ENCODE data around the gene DYNC1H1.
"Not testable (repeated sequence)": the region's sequence is repeated elsewhere in the genome, so short reads cannot be mapped to it uniquely, and the experiment has no call there.

The DYNC1H1 gene

GRCh38 chr14:101969481-101969880 lies 5.1 kb downstream of the DYNC1H1 start:
- no peaks in the 10 kb centered on the region for H3K9me3 ChIP-seq (ENCODE audit: control insufficient read depth, insufficient read depth, low read length)
- H3K36me3 ChIP-seq (ENCODE audit: control insufficient read depth, insufficient read depth, low read length), result peaks cover 3% of the 10 kb centered on the region
- H3K9ac ChIP-seq (ENCODE audit: low read depth, low read length), result no peak overlapping the region
- H3K4me3 ChIP-seq (ENCODE audit: low read depth, low read length), result no peak overlapping the region
- peaks cover 13% of the 10 kb centered on the region for H3K4me1 ChIP-seq (ENCODE audit: control insufficient read depth, insufficient read depth, low read length)
- no peaks in the 10 kb centered on the region for H3K27me3 ChIP-seq (ENCODE audit: control insufficient read depth, insufficient read depth, low read length)

- H3K36me3 ChIP-seq (ENCODE audit: control insufficient read depth, insufficient read depth, low read length), result no peaks in the 10 kb centered on the region
- no peaks in the 10 kb centered on the region for H3K9me3 ChIP-seq (ENCODE audit: control insufficient read depth, insufficient read depth, low read length)
- no peak overlapping the region for H3K4me3 ChIP-seq (ENCODE audit: low read depth, low read length)
- peaks cover 11% of the 10 kb centered on the region for H3K4me1 ChIP-seq (ENCODE audit: control insufficient read depth, insufficient read depth, low read length)
- no peak overlapping the region for H3K9ac ChIP-seq (ENCODE audit: low read depth, low read length)
- no peaks in the 10 kb centered on the region for H3K27me3 ChIP-seq (ENCODE audit: control insufficient read depth, insufficient read depth, low read length)
These were observed 6.5 kb downstream of the DYNC1H1 start for GRCh38 chr14:101970830-101971400.

GRCh38 chr14:101971458-101971857 lies 7.1 kb downstream of the DYNC1H1 start:
- peaks cover 11% of the 10 kb centered on the region for H3K4me1 ChIP-seq (ENCODE audit: control insufficient read depth, insufficient read depth, low read length)
- not testable (repeated sequence) for H3K36me3 ChIP-seq (ENCODE audit: control insufficient read depth, insufficient read depth, low read length); H3K9me3 ChIP-seq (ENCODE audit: control insufficient read depth, insufficient read depth, low read length); H3K4me3 ChIP-seq (ENCODE audit: low read depth, low read length); H3K9ac ChIP-seq (ENCODE audit: low read depth, low read length); H3K27me3 ChIP-seq (ENCODE audit: control insufficient read depth, insufficient read depth, low read length)

- no peaks in the 10 kb centered on the region for H3K27me3 ChIP-seq (ENCODE audit: control insufficient read depth, insufficient read depth, low read length)
- no peaks in the 10 kb centered on the region for H3K9me3 ChIP-seq (ENCODE audit: control insufficient read depth, insufficient read depth, low read length)
- peaks cover 11% of the 10 kb centered on the region for H3K4me1 ChIP-seq (ENCODE audit: control insufficient read depth, insufficient read depth, low read length)
- H3K4me3 ChIP-seq (ENCODE audit: low read depth, low read length), result no peak overlapping the region
- no peak overlapping the region for H3K9ac ChIP-seq (ENCODE audit: low read depth, low read length)
- no peaks in the 10 kb centered on the region for H3K36me3 ChIP-seq (ENCODE audit: control insufficient read depth, insufficient read depth, low read length)
These were observed 7.9 kb downstream of the DYNC1H1 start for GRCh38 chr14:101972126-101972866.

GRCh38 chr14:101973356-101973755 lies 9.0 kb downstream of the DYNC1H1 start:
- Histone ChIP-seq H3K4me3 (ENCODE audit: low read depth, low read length) (no peak overlapping the region), H3K9me3 (ENCODE audit: control insufficient read depth, insufficient read depth, low read length) (no peaks in the 10 kb centered on the region), H3K36me3 (ENCODE audit: control insufficient read depth, insufficient read depth, low read length) (no peaks in the 10 kb centered on the region), H3K9ac (ENCODE audit: low read depth, low read length) (no peak overlapping the region), H3K4me1 (ENCODE audit: control insufficient read depth, insufficient read depth, low read length) (peaks cover 11% of the 10 kb centered on the region), H3K27me3 (ENCODE audit: control insufficient read depth, insufficient read depth, low read length) (no peaks in the 10 kb centered on the region)

- Histone ChIP-seq H3K4me3 (ENCODE audit: low read depth, low read length) (no peak overlapping the region), H3K9me3 (ENCODE audit: control insufficient read depth, insufficient read depth, low read length) (no peaks in the 10 kb centered on the region), H3K4me1 (ENCODE audit: control insufficient read depth, insufficient read depth, low read length) (peaks cover 11% of the 10 kb centered on the region), H3K27me3 (ENCODE audit: control insufficient read depth, insufficient read depth, low read length) (no peaks in the 10 kb centered on the region), H3K9ac (ENCODE audit: low read depth, low read length) (no peak overlapping the region), H3K36me3 (ENCODE audit: control insufficient read depth, insufficient read depth, low read length) (peaks cover 9% of the 10 kb centered on the region)
These were observed 10.9 kb downstream of the DYNC1H1 start for GRCh38 chr14:101975231-101975630.

DNA sequence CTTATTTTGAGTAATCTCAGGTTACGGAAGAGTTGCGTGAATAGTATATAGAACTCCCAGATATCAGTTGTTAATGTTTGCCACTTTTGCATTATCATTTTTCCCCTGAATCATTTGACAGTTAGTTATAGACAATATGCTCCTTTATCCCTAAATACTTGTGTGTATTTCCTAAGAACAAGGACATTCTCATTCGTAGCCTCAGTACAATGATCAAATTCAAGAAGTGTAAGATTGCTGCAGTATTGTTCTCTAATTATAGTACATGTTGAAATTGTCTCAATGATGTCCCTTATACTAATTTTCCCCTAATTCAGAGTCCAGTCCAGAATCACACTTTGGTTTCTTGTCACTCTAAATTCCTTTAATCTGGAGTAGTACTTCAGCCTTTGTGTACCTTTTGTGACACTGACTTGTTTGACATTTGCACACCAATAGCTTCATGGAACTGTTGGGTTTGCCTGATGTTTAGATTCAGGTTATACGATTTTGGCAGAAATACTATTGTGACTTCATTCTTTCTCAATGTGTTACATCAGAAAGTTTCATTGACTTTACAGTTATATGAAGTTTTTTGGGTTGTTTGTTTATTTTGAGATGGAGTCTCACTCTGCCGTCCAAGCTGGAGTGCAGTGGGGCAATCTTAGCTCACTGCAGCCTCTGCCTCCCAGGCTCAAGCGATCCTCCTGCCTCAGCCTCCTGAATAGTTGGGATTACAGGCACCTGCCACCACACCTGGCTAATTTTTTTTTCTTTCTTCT lies 13.1 kb downstream of the DYNC1H1 start:
- Histone ChIP-seq H3K36me3 (ENCODE audit: control insufficient read depth, insufficient read depth, low read length) (peaks cover 24% of the 10 kb centered on the region), H3K4me1 (ENCODE audit: control insufficient read depth, insufficient read depth, low read length) (peaks cover 4% of the 10 kb centered on the region)

DNA sequence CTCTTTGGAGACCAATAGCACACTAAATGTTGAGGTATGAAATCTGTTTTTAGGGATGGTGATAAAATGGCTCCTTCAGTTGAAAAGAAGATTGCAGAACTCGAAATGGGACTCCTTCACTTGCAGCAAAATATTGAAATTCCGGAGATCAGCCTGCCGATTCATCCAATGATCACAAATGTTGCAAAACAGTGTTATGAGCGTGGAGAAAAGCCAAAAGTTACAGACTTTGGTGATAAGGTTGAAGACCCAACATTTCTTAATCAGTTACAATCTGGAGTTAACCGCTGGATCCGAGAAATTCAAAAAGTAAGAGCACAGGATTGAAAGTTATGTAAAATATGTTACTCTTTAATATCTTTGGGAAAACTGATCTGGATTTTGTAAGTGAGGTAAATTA lies 15.3 kb downstream of the DYNC1H1 start:
- Histone ChIP-seq H3K27me3 (ENCODE audit: control insufficient read depth, insufficient read depth, low read length) (no peaks in the 10 kb centered on the region), H3K4me1 (ENCODE audit: control insufficient read depth, insufficient read depth, low read length) (no peaks in the 10 kb centered on the region), H3K36me3 (ENCODE audit: control insufficient read depth, insufficient read depth, low read length) (peaks cover 30% of the 10 kb centered on the region), H3K4me3 (ENCODE audit: low read depth, low read length) (no peak overlapping the region), H3K9me3 (ENCODE audit: control insufficient read depth, insufficient read depth, low read length) (no peaks in the 10 kb centered on the region), H3K9ac (ENCODE audit: low read depth, low read length) (no peak overlapping the region)

More for the DNA sequence above, 13.1 kb downstream of the DYNC1H1 start:
- Histone ChIP-seq H3K27me3 (ENCODE audit: control insufficient read depth, insufficient read depth, low read length) (no peaks in the 10 kb centered on the region), H3K4me3 (ENCODE audit: low read depth, low read length) (no peak overlapping the region), H3K9ac (ENCODE audit: low read depth, low read length) (no peak overlapping the region), H3K9me3 (ENCODE audit: control insufficient read depth, insufficient read depth, low read length) (no peaks in the 10 kb centered on the region)

GRCh38 chr14:101980251-101980650 lies 15.9 kb downstream of the DYNC1H1 start:
- Histone ChIP-seq H3K9me3 (ENCODE audit: control insufficient read depth, insufficient read depth, low read length) (no peaks in the 10 kb centered on the region), H3K4me1 (ENCODE audit: control insufficient read depth, insufficient read depth, low read length) (no peaks in the 10 kb centered on the region), H3K27me3 (ENCODE audit: control insufficient read depth, insufficient read depth, low read length) (no peaks in the 10 kb centered on the region), H3K4me3 (ENCODE audit: low read depth, low read length) (no peak overlapping the region), H3K9ac (ENCODE audit: low read depth, low read length) (no peak overlapping the region), H3K36me3 (ENCODE audit: control insufficient read depth, insufficient read depth, low read length) (peaks cover 30% of the 10 kb centered on the region)

GRCh38 chr14:101980700-101981099 lies 16.3 kb downstream of the DYNC1H1 start:
- Histone ChIP-seq H3K4me3 (ENCODE audit: low read depth, low read length) (no peak overlapping the region), H3K27me3 (ENCODE audit: control insufficient read depth, insufficient read depth, low read length) (no peaks in the 10 kb centered on the region), H3K9me3 (ENCODE audit: control insufficient read depth, insufficient read depth, low read length) (no peaks in the 10 kb centered on the region), H3K36me3 (ENCODE audit: control insufficient read depth, insufficient read depth, low read length) (peaks cover 35% of the 10 kb centered on the region), H3K4me1 (ENCODE audit: control insufficient read depth, insufficient read depth, low read length) (no peaks in the 10 kb centered on the region), H3K9ac (ENCODE audit: low read depth, low read length) (no peak overlapping the region)

- no peaks in the 10 kb centered on the region for H3K4me1 ChIP-seq (ENCODE audit: control insufficient read depth, insufficient read depth, low read length)
- H3K9ac ChIP-seq (ENCODE audit: low read depth, low read length), result no peak overlapping the region
- H3K4me3 ChIP-seq (ENCODE audit: low read depth, low read length), result no peak overlapping the region
- peaks cover 53% of the 10 kb centered on the region for H3K36me3 ChIP-seq (ENCODE audit: control insufficient read depth, insufficient read depth, low read length)
- H3K9me3 ChIP-seq (ENCODE audit: control insufficient read depth, insufficient read depth, low read length), result no peaks in the 10 kb centered on the region
- H3K27me3 ChIP-seq (ENCODE audit: control insufficient read depth, insufficient read depth, low read length), result no peaks in the 10 kb centered on the region
These were observed 18.2 kb downstream of the DYNC1H1 start for GRCh38 chr14:101982621-101983020.

DNA sequence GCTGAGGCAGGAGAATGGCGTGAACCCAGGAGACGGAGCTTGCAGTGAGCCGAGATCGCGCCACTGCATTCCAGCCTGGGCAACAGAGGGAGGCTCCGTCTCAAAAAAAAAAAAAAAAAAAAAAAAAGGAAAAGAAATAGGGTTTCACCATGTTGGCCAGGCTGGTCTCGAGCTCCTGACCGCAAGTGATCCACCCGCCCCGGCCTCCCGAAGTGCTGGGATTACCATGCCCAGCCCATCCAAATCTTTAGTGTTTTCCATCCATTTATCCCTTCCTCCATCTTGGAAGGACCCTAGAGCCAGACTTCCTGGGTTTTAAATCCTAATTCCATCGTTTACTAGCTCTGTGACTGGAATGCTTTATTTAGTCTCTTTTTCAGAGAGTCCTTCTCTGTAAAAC lies 20.5 kb downstream of the DYNC1H1 start:
- H3K9me3 ChIP-seq (ENCODE audit: control insufficient read depth, insufficient read depth, low read length); H3K4me1 ChIP-seq (ENCODE audit: control insufficient read depth, insufficient read depth, low read length); H3K9ac ChIP-seq (ENCODE audit: low read depth, low read length); H3K27me3 ChIP-seq (ENCODE audit: control insufficient read depth, insufficient read depth, low read length); H3K4me3 ChIP-seq (ENCODE audit: low read depth, low read length): not testable (repeated sequence)
- H3K36me3 ChIP-seq (ENCODE audit: control insufficient read depth, insufficient read depth, low read length), result peaks cover 66% of the 10 kb centered on the region

Measured in iPS-15b (cell line).